HG03097 (cell line): ENCODE data around the gene DBF4.
"Not testable (repeated sequence)": the region's sequence is repeated elsewhere in the genome, so short reads cannot be mapped to it uniquely, and the experiment has no call there.

Experiments
- ATAC-seq: cut with Tn5 transposase; IDR thresholded peaks from one replicate; pipeline ENCODE4 v1.9.1; 2021; ENCODE audit not compliant: unreplicated experiment, low FRiP score

DBF4 gene

GRCh38 chr7:87944547-87944946, 68.3 kb downstream of the DBF4 start:
- ATAC-seq, result no peak

- ATAC-seq, result not testable (repeated sequence)
Observed at GRCh38 chr7:87945926-87946325, 69.6 kb downstream of the DBF4 start.

GRCh38 chr7:87948371-87948770, 72.1 kb downstream of the DBF4 start:
- ATAC-seq, result no peak
